HG03280 (cell line): ENCODE data around the gene RRBP1.
"Not testable (repeated sequence)": the region's sequence is repeated elsewhere in the genome, so short reads cannot be mapped to it uniquely, and the experiment has no call there.

Experiments
- ATAC-seq: cut with Tn5 transposase; IDR thresholded peaks from one replicate; pipeline ENCODE4 v1.9.1; 2021; ENCODE audit warnings: mild to moderate bottlenecking, moderate library complexity; ENCODE audit not compliant: unreplicated experiment

The RRBP1 gene

DNA sequence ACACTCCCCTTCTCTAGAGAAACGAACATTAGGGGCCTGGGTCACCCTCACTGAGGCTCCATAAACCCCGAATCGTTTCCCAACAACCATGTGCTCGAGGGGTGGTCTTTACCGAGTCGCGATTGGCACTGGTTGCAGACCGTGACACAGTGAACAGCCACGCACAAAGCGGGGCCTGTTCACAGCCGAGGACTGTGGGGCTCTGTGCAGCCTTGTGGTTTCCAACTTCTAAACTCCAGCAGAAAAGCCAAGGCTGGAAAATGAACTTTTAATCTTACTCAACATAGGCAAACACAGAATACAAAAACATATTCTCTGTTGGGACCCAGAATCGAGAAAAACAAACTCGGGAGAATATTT is 19.0 kb downstream of the RRBP1 start:
- ATAC-seq = no peak

DNA sequence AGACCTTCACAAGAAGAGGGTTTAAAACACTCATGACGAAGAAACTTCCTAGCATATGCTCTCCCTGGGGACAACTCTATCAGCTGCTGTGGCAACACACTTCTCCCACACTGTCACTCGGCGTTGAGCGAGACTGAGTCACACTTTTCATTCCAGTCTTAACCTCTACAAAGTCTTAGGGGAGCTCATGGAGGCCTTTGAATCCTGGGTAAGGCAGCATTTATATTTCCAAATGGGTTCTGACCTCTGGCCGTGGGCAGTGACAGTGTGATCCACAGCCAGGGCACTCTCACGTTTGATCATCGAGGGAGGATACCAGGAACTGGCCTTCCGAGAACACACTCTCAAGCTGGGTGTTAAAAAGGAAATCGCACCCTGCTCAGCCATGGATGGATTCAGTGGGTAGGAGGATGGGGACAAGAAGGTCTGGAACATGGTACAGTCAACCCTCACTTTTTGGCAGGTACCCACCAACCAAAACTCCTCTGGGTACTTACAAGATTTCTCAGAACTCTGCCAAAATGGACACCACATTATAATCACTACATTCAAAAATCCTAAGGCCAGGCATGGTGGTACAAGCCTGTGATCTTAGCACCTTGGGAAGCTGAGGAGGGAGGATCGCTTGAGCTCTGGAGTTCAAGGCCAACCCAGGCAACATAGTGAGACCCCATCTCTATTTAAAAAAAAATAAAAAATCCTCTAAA is 19.6 kb downstream of the RRBP1 start:
- ATAC-seq = no peak

DNA sequence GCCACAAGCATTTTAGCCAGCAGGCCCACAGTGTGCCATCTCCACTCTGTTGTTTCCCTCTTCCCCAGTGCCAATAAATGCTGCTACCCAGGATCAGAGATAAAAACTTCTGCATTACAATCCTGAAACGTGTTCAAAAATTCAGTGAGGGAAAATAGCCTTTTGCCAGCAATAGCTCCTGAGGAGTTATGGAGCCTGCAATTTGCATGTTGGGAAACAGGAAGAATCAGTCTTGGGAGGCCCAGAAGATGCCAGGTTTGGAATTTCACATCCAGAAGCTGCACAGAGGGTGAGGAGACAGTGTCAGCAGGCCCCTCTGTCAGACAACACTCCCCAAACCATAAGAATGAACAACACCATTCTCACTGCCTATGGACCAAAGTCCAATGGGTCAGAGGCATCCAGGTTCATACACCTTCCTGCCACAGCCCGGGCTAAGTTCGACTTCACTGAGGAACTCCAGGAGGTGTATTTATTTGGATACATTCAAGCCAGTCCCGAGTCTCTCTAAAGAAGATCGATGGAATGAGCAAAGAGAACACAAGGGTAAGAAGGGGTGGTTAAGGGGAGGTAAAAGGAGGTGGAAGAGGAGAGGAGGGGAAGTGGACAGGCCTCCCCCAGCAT is 20.8 kb downstream of the RRBP1 start:
- no peak for ATAC-seq

DNA sequence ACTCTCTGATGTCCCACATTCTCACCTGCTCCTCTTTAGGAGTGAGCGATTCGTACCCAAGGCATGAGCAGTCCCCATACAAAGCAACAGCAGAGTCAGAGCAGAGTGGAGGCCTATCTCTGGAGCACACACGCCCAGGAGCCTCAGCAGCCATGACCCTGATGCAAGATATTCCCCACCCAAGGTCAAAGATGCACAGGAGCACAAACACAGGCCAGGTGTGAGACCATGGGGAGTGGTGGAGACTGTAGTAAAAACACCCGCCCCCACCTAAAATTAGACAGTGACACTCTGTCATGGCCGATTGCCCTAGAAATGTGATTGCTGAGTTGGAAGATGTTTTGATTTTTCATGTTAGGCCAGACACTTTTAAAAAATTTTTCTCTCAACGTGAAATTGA is 21.4 kb downstream of the RRBP1 start:
- no peak for ATAC-seq

DNA sequence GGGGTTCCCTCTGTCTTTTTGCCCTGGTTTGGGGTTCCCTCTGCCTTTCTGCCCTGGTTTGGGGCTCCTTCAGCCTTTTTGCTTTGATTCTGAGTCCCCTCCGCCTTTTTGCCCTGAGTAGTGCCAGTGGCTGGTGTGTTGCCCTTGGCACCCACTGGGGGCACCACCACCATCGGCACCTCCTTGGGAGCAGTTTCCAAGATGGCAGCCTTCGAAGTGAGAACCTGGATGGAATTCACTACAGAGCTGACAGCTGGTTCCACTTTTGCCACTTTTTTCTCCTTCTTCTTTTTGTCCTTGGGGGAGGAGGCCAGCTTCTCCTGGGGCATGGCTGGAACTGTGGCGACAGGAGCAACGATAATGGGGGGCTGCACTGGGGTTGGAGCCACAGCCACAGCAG is 22.2 kb downstream of the RRBP1 start:
- ATAC-seq = no peak

DNA sequence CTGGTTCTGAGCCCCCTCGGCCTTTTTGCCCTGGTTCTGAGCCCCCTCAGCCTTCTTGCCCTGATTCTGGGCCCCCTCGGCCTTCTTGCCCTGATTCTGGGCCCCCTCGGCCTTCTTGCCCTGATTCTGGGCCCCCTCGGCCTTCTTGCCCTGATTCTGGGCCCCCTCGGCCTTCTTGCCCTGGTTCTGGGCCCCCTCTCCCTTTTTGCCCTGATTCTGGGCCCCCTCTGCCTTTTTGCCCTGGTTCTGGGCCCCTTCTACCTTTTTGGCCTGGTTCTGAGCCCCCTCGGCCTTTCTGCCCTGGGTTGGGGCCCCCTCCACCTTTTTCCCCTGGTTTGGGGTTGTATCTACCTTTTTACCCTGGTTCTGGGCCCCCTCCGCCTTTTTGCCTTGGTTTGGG is 22.7 kb downstream of the RRBP1 start:
- ATAC-seq = not testable (repeated sequence)

DNA sequence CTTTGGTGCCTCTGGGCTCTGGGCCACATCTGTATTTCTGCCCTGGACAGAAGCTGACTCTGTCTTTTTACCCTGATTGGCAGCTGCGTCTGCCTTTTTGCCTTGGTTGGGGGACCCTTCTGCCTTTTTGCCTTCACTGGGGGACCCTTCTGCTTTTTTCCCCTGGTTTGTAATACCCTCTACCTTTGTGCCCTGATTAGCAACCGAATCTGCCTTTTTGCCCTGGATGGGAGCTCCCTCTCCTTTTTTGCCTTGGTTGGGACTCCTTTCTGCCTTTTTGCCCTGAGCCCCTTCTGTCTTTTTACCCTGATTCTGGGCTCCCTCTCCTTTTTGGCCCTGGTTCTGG is 23.4 kb downstream of the RRBP1 start:
- ATAC-seq = no peak

DNA sequence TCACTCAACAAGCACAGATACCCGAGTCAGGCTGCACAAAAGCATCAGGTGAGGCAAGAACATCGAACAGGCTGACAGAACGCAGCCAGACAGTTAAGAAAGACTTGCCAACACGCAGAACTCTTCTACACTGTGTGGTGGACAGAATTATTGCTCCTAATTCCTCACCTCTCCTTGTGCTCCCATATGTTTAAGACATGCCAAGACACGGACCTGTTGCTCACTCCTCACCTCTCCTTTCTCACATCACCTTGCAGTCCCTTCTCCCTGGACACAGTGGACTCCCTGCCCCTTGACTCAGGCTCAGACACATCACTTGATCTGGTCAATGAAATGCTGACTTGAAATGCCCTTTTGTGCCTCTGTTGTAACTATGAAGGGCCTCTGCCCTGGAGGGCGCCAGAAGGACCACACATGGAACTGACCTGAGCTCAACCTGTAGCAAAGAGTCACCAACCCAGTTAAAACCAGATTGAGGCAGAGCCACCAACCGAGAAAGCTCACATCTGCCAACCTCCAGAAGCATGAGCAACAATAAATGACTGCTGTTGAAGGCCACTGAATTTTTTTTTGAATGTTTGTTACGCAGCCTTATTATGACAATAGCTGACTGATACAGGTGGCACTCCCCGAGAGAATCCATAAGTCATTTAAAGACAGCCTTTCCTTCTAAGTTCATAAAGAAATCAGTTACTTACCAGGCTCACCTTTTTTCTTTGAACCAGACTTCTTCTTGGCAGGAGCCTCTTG is 24.0 kb downstream of the RRBP1 start:
- ATAC-seq = no peak

DNA sequence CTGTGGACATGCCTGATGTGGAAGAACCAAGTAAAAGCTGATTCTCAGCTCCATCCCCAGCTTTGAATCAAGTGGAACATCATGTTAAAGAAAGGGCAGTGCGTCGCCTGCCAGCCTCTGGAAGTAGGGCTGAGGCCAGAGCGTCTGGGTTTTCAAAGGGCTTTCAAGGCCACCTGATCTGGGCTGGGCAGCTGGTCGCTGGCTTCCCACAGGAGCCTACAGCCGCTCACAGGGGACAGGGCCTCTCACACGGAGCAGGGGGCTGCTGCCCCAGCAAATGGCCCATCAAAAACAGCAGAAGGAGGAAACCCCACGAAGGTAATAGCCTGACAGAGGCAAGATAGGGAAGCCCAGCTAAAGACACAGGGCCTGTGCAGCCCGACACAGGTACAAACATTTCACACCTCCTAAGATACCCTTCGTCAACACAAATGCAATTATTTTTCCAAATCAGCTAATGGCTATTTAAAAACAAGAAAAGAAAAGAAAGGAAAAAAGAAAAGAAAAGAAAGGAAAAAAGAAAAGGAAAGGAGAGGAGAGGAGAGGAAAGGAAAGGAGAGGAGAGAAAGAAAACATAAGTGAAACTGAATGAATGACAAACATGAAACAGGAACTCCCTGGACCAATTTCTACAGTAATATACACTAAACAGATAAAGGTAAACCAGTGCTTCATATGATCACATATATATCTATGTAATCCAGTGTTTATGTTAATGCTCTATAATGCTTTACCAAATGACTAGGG is 24.8 kb downstream of the RRBP1 start:
- no peak for ATAC-seq

DNA sequence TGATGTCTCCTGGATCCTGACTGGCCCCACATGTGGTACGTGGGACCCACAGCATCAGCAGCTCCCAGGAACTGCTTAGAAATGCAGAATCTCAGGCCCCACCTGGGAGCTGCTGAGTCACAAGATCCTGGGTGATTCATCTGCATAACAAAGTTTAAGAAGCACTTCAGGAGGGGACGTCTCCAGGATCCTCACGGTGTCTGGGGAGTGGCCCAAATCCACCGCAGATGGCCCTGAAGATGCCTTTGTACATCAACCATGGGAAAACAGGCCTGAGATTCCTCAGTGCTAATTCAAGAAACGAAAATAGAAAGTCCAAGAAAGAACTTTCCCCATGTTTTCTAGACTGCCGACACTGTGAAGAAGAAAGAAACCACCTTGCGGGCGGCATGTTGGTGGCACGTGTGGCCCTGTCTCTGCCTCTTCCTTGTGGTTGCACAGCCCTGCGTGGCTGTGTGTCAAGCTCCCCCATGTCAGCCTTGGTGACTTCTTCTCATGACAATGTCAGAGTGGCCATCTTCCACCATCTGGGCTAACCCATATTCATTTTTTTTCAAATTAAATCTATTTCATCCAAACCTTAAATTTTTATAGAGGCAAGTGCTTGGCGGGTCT is 26.1 kb downstream of the RRBP1 start:
- ATAC-seq = no peak

DNA sequence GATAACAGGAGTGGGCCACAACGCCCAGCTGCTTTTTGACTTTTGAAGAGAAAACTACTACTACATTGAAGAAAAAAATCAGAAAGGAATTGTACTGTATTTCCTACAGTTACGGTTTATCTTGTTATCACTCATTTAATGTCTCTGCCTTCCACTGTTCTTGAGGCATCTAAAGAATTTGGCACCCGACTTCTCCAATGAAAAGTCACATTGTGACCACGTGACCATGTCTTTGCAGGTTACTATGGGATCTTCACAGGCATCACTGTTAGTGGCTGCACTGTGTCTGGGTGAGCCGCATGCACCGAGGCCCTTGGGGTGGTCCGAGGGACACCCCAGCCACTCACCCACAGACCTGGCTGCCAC is 26.8 kb downstream of the RRBP1 start:
- no peak for ATAC-seq

DNA sequence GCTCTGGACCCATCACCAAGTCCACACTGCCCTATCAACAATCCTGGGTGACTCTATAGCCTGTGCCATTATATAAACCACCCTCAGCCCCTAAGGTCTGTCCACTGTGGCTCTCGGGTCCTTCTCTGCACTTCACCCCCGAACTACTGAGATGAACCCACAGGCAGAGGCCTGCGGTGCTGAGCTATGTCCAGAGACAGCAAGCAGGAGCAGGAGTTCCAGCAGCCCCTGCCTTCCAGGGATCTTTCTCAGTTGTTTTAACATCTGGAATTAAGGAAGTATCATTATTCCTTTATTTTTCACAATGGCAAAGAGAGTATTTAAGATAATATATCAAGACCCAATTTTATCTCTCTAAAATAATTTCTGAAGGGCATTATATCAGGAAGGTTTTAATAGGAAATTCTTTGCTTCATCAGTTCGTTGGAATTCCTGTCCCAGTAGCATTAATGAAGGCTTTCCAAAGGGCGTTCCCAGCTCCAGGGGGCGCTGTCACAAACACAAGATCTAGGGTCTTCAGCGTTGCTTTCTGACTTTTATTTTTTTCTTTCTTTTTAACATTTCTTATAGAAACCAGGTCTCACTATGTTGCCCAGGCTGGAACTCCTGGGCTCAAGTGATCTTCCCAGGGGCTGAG is 27.3 kb downstream of the RRBP1 start:
- no peak for ATAC-seq

DNA sequence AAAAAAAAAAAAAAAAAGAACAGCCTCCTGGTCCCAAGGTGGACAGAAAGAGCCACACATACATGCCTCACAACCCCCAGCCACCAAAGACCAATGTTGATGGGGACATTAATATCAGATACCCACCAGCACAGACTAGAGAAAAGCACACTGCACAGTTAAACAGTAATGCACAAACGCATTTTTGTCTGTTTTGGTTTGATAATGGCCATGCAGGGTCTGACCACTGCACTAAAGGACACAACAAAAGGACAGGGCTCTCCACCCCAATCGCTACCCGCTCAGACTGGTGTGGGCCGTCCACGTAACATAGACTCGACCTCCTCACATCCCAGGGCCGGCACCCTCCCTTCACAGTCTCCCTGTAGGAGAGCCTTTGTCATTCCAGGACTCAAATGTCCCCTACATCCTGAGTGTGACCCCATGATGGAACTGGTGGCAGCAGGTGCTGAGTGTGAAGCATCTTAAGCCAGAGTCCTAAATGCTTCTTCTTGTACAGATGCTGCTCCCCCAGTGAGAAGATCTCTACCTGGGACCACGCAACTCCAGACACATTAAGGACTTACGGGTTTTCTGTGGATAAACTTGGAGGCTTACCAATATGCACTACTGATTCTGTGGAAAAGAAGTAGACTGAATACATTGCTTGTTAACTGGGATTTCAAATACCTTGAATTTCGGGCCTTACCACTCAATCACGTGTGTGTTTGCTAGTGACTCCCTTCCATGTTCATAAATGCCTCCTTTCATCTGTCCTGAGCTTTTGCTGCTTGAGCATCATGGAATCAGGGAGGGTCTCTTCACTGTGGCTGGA is 28.0 kb downstream of the RRBP1 start:
- ATAC-seq = no peak

DNA sequence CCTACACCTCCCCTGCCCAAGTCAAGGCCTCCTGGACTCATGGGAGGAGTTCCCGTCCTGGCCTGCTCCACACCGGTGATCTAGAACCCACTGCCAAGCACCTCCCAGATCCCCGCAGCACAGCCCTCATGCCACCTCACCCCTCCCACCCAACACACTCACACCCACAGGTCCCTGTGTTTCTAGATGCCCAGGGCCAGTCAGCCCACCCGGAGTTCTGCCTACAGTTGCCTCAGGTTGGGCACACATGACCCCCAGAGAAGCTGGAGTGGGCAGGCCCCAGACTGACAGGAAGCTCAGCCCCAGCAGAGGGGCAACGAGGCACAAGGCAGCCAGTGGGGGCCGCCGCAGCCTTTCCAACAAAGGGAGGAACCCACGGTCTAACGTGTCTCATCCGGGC is 29.6 kb downstream of the RRBP1 start:
- no peak for ATAC-seq

DNA sequence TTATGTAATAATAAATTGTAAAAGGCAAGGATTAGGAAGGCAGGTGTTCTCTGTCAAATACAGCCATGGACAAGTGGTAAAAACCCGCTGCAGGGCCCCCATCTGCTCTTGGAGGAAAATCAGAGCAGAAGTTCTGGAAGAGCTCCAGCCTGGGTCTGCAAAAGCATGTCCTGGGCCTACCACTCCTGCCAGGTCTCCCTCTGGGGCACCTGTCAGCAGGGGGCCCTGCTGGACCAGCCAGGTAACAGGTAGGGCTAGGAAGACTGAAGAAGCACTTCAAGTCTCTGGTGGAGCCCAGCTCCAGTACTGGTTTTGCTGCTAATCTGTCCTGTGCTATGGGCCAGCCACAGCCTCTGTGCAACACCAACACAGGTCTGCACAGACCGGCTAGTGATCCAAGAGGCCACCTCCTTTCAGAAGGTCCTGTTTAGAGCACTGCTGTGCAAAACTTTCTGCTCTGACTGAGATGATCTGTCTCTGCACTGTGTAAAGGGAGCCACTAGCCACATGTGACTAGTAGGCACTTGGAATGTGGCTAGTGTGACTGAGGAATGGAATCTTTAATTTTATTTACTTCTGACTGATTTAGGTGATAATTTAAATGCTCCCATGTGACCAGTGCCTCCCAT is 30.2 kb downstream of the RRBP1 start:
- ATAC-seq = no peak

DNA sequence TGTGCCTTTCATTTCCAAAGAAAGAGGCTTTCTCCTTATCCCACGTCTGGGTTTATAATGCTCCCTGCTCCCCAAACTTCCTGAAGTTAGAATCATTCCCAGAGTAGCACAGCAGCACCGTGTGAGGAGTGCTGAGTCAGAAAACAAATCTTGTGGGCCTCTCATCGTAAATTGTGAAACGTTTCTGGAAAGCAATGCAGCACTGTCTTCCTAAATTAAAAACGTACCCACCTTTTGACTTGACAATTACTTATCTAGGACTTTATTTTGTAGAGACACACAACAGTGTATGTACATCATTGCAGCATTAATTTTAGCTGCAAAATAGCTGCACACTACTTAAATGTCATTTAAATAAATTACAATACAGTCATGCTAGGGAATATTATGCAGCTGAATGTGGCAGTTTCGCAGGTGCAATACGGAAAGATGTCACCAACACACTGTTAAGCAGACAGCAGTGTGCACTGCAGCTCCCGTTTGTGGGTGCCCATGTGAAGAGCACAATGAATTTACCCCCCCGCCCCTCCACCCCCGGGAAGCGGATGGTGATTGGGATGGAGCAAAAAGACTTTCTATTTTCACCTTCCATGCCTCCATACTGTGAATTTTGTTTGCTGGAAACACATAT is 30.8 kb downstream of the RRBP1 start:
- no peak for ATAC-seq

DNA sequence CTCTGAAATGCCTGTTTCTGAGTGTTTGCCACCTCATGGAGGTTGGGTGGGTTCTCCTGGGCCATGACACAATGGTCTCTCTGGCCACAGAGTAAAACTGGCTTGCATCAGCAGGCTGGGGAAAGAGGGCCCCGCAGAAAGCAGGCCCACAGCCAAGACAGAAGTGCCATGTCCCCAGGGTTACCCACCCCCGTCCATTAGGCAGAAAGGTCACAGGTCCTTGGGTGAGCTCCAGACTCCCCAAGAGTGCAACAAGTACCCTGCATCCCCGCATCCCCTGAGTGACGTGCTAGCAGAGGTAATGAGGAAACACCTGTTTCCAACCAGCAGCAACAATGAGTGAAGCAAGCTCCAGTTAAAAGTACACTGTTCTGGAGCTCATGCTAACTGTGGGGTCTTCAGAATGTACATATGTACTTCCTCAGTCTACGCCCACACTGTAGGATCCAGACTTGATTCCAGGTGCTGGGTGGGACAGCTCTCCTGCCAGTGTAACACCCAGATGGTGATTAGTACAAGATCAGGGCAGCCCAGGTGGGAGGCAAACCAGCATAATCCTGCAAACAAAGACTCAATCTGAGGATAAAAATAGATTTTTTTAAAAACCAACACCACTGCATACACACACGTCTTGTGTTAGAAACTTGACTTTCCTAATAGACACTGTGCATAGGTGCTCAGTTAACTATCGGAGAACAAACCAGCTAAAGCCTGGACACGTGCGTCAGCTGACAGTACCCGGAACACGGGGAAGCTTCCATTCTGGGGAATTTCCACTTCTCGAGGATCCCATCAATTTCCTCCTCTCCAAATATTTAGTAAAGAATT is 31.5 kb downstream of the RRBP1 start:
- ATAC-seq = no peak
